ENCODE measurements around the gene PAX2. TPM values are rescaled to one million over a fixed set of nuclear protein-coding genes. Genes with fewer than 3 reads are reported as not detected.

Gene PAX2
- total RNA-seq, 1 donor from 2014 or later, result 0.18 TPM

DNA sequence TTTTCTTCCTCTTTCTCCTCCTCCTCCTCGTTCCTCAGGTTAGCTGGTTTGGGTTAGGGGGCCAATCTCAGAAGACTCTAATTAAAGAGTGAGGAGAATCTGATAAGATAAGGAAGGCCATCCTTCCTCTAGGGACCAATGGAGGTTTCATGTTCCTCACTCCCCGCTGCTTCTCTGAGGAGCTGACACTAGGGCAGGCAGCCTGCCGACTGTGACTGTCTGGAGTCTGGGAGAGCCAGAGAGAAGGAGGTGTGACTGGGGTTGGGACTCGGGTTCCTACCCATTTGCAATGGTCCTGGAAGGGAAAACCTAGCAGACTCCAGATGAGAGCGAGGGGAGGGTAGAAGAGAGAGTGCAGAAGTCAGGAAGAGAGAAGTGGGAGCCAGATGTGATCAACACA, 15.3 kb downstream of the PAX2 start:
- Mint-ChIP-seq H3K36me3 (ENCODE audit: low read depth) (no peaks in the 10 kb centered on the region), H3K4me1 (ENCODE audit: low read depth) (no peaks in the 10 kb centered on the region), H3K4me3 (ENCODE audit: low read depth) (no peak overlapping the region), H3K27ac (no peak overlapping the region), H3K27me3 (ENCODE audit: low read depth) (peaks cover 69% of the 10 kb centered on the region), H3K9me3 (no peaks in the 10 kb centered on the region)
- no peak for DNase-seq (ENCODE audit: low spot score)
- intact Hi-C loops (cut with micrococcal nuclease), result no loop called here

DNA sequence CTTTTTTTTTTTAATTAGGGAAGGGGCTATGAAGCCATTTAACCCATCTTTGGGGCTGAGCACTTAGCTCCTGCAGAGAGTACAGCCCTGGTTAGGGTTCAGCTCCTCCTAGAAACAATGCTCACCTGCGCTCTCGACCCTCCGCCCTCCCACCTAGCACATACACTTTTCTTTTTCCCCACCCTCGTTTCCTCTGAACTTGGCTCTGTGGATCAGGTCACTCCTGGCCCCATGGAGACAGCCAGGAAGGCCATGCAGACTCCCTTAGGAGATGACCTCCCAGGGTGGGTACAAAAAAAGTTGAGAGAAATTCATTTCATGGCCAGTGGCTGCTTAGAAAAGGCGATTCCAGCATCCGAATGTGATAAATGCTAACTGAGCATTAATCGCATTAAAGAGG, 15.8 kb downstream of the PAX2 start:
- no peak overlapping the region for H3K27ac Mint-ChIP-seq
- no peaks in the 10 kb centered on the region for H3K4me1 Mint-ChIP-seq (ENCODE audit: low read depth)
- H3K27me3 Mint-ChIP-seq (ENCODE audit: low read depth), result peaks cover 69% of the 10 kb centered on the region
- no peak for DNase-seq (ENCODE audit: low spot score)
- intact Hi-C loops (cut with micrococcal nuclease), result no loop called here
- no peaks in the 10 kb centered on the region for H3K9me3 Mint-ChIP-seq
- no peak overlapping the region for H3K4me3 Mint-ChIP-seq (ENCODE audit: low read depth)
- no peaks in the 10 kb centered on the region for H3K36me3 Mint-ChIP-seq (ENCODE audit: low read depth)

DNA sequence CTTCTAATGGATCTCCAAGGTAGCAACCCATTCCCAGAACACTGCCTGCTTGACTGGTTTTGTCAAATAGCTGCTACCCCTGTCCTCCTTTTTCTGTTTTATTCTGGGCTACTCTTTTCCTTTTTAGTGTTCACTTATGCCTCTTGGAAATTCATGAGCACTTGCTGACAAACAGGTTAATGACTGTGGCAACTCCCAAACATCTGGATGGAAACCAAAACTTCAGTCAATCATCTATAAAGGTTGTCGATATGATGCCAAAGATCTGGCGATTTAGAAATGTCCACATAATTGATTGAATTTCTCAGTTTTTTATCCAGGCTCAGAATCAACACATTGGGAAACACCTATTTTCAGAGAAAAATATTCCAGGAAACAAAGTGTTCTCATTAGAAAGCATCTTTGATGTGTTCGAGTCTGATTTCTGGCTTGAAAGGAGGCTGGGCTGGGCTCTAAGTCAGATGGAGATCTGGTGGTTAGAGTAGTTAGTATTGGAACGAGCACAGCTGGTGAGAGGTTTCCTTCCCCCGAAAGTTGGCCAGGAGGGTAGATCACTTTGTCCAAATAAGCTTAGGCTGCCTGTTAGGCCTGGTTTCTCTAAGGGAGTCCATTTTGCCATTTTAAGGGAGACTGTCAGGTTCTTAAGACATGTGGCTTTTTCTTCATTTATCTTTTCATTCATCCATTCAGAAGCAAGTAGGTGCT, 17.8 kb downstream of the PAX2 start:
- Mint-ChIP-seq H3K4me3 (ENCODE audit: low read depth) (no peak overlapping the region), H3K9me3 (no peaks in the 10 kb centered on the region), H3K36me3 (ENCODE audit: low read depth) (no peaks in the 10 kb centered on the region), H3K27ac (no peak overlapping the region), H3K27me3 (ENCODE audit: low read depth) (peaks cover 68% of the 10 kb centered on the region), H3K4me1 (ENCODE audit: low read depth) (no peaks in the 10 kb centered on the region)
- DNase-seq (ENCODE audit: low spot score), result no peak
- intact Hi-C loops (cut with micrococcal nuclease), result no loop called here

DNA sequence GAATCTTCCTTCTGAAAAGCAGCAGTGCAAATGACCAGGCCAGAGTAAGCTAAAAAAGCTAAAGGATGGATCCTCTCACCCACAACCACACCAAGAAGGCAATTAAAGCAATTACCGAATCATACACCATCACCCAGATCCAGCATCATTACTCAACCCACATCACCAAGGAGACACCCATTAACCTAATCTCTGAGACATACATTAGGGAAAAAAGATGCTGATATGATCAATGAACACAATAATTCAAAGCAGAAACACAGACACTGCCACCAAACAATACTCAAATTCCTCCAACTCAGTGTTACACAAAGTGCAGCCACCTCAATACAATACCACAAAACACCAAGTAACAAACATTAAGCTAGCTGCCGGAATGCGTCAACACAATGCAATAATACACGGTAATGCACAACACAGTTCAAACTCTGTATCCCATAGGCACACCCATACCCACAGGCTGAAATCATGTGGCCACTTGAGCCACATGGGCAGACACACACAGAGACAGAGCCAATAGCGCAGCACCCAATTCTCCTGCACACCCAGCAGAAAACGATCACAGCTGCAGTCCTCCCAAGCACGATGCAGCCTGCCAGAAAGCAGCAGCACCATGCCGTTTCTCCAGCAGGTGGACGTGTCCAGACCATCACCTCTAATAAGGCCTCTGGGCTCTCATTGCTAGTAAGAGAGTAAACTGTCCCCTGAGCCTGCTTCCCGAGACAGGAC, 21.5 kb downstream of the PAX2 start:
- Mint-ChIP-seq H3K9me3 (no peaks in the 10 kb centered on the region), H3K27me3 (ENCODE audit: low read depth) (peaks cover 48% of the 10 kb centered on the region), H3K36me3 (ENCODE audit: low read depth) (no peaks in the 10 kb centered on the region), H3K4me1 (ENCODE audit: low read depth) (no peaks in the 10 kb centered on the region), H3K4me3 (ENCODE audit: low read depth) (no peak overlapping the region), H3K27ac (no peak overlapping the region)
- no peak for DNase-seq (ENCODE audit: low spot score)
- intact Hi-C loops (cut with micrococcal nuclease), result no loop called here

DNA sequence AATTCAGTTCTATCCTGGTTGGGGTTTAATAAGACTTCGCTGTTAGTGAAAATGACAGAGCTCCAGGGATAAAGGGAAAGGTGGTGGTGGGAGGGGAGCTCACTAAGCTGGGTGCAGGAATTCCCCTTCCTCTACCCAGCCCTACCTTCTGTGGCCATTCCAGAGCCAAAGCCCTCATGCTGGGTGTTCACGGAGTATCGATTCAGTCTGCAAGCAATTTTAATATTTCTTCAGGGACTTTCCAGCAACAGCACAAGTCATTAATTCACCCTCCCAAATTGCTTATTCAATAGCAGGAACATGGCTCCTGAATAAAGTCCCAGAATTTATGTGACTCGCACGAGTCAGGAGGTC, 22.0 kb downstream of the PAX2 start:
- Mint-ChIP-seq H3K27me3 (ENCODE audit: low read depth) (peaks cover 44% of the 10 kb centered on the region), H3K4me3 (ENCODE audit: low read depth) (no peak overlapping the region), H3K4me1 (ENCODE audit: low read depth) (no peaks in the 10 kb centered on the region), H3K36me3 (ENCODE audit: low read depth) (no peaks in the 10 kb centered on the region), H3K9me3 (no peaks in the 10 kb centered on the region), H3K27ac (no peak overlapping the region)
- intact Hi-C loops (cut with micrococcal nuclease), result no loop called here
- DNase-seq (ENCODE audit: low spot score), result no peak

- H3K4me1 Mint-ChIP-seq (ENCODE audit: low read depth), result no peaks in the 10 kb centered on the region
- no peak overlapping the region for H3K27ac Mint-ChIP-seq
- H3K4me3 Mint-ChIP-seq (ENCODE audit: low read depth), result no peak overlapping the region
- peaks cover 34% of the 10 kb centered on the region for H3K27me3 Mint-ChIP-seq (ENCODE audit: low read depth)
- no peaks in the 10 kb centered on the region for H3K36me3 Mint-ChIP-seq (ENCODE audit: low read depth)
- no peak for DNase-seq (ENCODE audit: low spot score)
- intact Hi-C loops (cut with micrococcal nuclease), result no loop called here
- H3K9me3 Mint-ChIP-seq, result no peaks in the 10 kb centered on the region
Measured at GRCh38 chr10:100769481-100769880, 24.1 kb downstream of the PAX2 start.

GRCh38 chr10:100773646-100774045, 28.3 kb downstream of the PAX2 start:
- Mint-ChIP-seq H3K36me3 (ENCODE audit: low read depth) (no peaks in the 10 kb centered on the region), H3K9me3 (no peaks in the 10 kb centered on the region), H3K27ac (no peak overlapping the region), H3K27me3 (ENCODE audit: low read depth) (peaks cover 28% of the 10 kb centered on the region), H3K4me3 (ENCODE audit: low read depth) (no peak overlapping the region), H3K4me1 (ENCODE audit: low read depth) (no peaks in the 10 kb centered on the region)
- intact Hi-C loops (cut with micrococcal nuclease), result no loop called here
- no peak for DNase-seq (ENCODE audit: low spot score)

DNA sequence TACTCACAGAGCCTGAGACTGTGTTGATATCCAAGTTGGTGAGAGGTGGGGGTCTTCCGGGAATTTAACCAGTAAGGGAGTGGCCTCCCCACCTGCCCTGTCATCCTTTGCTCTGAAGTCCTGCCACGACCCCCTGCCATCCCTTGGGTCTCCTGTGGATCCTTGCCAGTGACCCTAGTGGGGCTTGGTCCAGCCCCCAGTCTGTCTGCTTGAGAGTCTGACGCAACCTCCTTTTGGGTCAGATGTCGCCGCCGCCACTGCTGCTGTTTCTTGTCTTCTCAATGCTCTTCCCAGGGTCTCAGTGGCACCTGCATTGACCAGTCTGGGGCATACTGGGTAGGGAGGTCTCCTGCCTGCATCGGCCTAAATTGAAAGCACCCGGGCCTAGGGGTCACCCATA, 28.8 kb downstream of the PAX2 start:
- intact Hi-C loops (cut with micrococcal nuclease), result no loop called here
- no peaks in the 10 kb centered on the region for H3K36me3 Mint-ChIP-seq (ENCODE audit: low read depth)
- no peaks in the 10 kb centered on the region for H3K4me1 Mint-ChIP-seq (ENCODE audit: low read depth)
- peaks cover 28% of the 10 kb centered on the region for H3K27me3 Mint-ChIP-seq (ENCODE audit: low read depth)
- H3K4me3 Mint-ChIP-seq (ENCODE audit: low read depth), result no peak overlapping the region
- H3K9me3 Mint-ChIP-seq, result no peaks in the 10 kb centered on the region
- H3K27ac Mint-ChIP-seq, result no peak overlapping the region
- no peak for DNase-seq (ENCODE audit: low spot score)

GRCh38 chr10:100774876-100775275, 29.5 kb downstream of the PAX2 start:
- no peak overlapping the region for H3K4me3 Mint-ChIP-seq (ENCODE audit: low read depth)
- intact Hi-C loops (cut with micrococcal nuclease), result no loop called here
- no peaks in the 10 kb centered on the region for H3K4me1 Mint-ChIP-seq (ENCODE audit: low read depth)
- DNase-seq (ENCODE audit: low spot score), result no peak
- peaks cover 28% of the 10 kb centered on the region for H3K27me3 Mint-ChIP-seq (ENCODE audit: low read depth)
- no peaks in the 10 kb centered on the region for H3K9me3 Mint-ChIP-seq
- no peak overlapping the region for H3K27ac Mint-ChIP-seq
- no peaks in the 10 kb centered on the region for H3K36me3 Mint-ChIP-seq (ENCODE audit: low read depth)

GRCh38 chr10:100775386-100775785, 30.0 kb downstream of the PAX2 start:
- no peak for DNase-seq (ENCODE audit: low spot score)
- H3K27me3 Mint-ChIP-seq (ENCODE audit: low read depth), result peaks cover 31% of the 10 kb centered on the region
- no peaks in the 10 kb centered on the region for H3K4me1 Mint-ChIP-seq (ENCODE audit: low read depth)
- H3K9me3 Mint-ChIP-seq, result no peaks in the 10 kb centered on the region
- intact Hi-C loops (cut with micrococcal nuclease), result no loop called here
- H3K4me3 Mint-ChIP-seq (ENCODE audit: low read depth), result no peak overlapping the region
- no peaks in the 10 kb centered on the region for H3K36me3 Mint-ChIP-seq (ENCODE audit: low read depth)
- no peak overlapping the region for H3K27ac Mint-ChIP-seq

DNA sequence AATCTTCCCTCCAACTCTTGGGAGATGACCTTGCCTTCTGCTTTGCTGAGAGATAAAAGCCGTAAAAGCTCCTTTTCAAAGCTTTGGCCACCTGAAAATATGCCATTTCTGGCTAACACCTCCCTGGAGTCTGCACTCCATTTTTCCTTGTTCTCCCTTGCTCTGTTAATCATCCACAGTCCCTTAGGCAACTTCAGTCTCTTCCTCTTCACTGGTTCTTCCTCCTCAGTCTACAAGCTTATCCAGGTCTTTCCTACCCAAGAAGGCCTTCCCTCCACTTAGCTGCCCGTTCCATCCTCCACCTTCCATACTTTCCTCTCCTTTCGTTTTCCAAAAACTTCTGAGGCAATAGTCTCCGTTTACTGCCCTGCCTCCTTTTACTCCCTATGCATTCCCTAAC, 30.5 kb downstream of the PAX2 start:
- Mint-ChIP-seq H3K36me3 (ENCODE audit: low read depth) (no peaks in the 10 kb centered on the region), H3K27me3 (ENCODE audit: low read depth) (peaks cover 31% of the 10 kb centered on the region), H3K4me1 (ENCODE audit: low read depth) (no peaks in the 10 kb centered on the region), H3K4me3 (ENCODE audit: low read depth) (no peak overlapping the region), H3K27ac (no peak overlapping the region), H3K9me3 (no peaks in the 10 kb centered on the region)
- DNase-seq (ENCODE audit: low spot score), result no peak
- intact Hi-C loops (cut with micrococcal nuclease), result no loop called here

DNA sequence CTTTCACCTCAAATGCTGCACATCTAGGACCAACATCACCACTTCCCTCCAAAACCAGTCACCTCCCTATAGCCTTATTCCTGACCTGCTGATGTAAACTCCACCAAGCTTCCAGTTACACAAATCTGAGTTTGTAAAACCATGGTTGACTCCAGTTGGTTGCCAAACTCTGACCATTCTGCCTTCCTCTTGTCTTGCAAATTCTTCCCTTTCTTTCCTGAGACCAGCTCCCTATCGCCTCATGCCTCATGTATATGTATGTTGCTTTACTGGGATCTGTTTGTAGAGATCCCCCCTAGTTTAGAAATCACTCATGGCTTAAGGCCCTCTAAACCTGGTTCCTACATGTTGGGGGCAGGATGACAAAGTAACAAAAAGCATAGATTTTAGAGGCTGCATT, 31.3 kb downstream of the PAX2 start:
- DNase-seq (ENCODE audit: low spot score), result no peak
- no peaks in the 10 kb centered on the region for H3K9me3 Mint-ChIP-seq
- intact Hi-C loops (cut with micrococcal nuclease), result no loop called here
- H3K27ac Mint-ChIP-seq, result no peak overlapping the region
- peaks cover 28% of the 10 kb centered on the region for H3K27me3 Mint-ChIP-seq (ENCODE audit: low read depth)
- no peak overlapping the region for H3K4me3 Mint-ChIP-seq (ENCODE audit: low read depth)
- H3K36me3 Mint-ChIP-seq (ENCODE audit: low read depth), result no peaks in the 10 kb centered on the region
- H3K4me1 Mint-ChIP-seq (ENCODE audit: low read depth), result no peaks in the 10 kb centered on the region

DNA sequence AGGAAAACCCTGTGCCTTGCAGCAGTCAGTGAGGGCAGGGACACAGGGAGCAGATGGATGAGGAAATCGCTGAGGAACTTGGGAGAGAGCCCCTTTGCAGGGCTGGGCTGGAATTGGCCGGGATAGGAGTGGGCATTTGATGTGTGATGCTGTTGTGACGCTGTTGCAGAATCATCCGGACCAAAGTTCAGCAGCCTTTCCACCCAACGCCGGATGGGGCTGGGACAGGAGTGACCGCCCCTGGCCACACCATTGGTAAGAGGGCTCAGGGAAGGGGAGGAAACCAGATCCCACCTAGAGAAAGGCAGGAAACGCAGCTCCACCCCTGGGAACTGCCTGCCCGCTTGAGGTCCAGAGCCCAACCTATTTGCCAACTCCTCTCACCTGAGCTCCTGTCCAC, 33.9 kb downstream of the PAX2 start:
- Mint-ChIP-seq H3K36me3 (ENCODE audit: low read depth) (no peaks in the 10 kb centered on the region), H3K9me3 (no peaks in the 10 kb centered on the region), H3K4me3 (ENCODE audit: low read depth) (no peak overlapping the region), H3K4me1 (ENCODE audit: low read depth) (no peaks in the 10 kb centered on the region), H3K27ac (no peak overlapping the region), H3K27me3 (ENCODE audit: low read depth) (peaks cover 28% of the 10 kb centered on the region)
- intact Hi-C loops (cut with micrococcal nuclease), result no loop called here
- DNase-seq (ENCODE audit: low spot score), result no peak
